Dermis microvascular lymphatic vessel endothelial cell (primary cell): ENCODE measurements around the gene TLR9. TPM values are rescaled to one million over a fixed set of nuclear protein-coding genes. Genes with fewer than 3 reads are reported as not detected.
A peak's percentile ranks its signal among the peaks of the same experiment; 100 is the strongest.
"Not testable (repeated sequence)": the region's sequence is repeated elsewhere in the genome, so short reads cannot be mapped to it uniquely, and the experiment has no call there.

Source experiments
- DNase-seq, 2 donors: peaks; one replicate each; pipeline versions ENCODE4 v3.0.0 to v3.0.0-alpha.2; 2010; ENCODE audit warnings: low read depth in 2 of 2
- total RNA-seq: library from RNA; depleted of rRNA; stranded (reverse); fragments of >200 nt; gene quantifications from 2 replicates; pipeline ENCODE4 v1.2.1, GENCODE V29; 2014

The TLR9 gene
- total RNA-seq, 1 donor from 2014 or later, result not detected

GRCh38 chr3:52195823-52196331 is 29.6 kb downstream of the TLR9 start:
- DNase-seq, result peak; percentile 21 to 40

DNA sequence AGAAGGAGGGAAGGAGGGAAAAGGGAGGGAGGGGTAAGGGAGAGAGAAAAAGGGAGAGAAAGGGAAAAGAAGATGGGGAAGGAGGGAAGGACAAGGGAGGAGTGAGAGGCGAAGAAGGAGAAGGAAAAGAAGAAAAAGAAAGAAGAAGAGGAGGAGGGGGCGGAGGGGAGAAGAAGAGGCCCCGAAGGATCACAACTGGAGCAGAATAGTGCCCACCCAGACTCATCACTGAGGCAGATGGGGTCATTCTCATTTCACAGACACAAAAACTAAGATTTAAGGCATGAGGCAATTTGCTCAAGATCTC is 30.2 kb downstream of the TLR9 start:
- DNase-seq, result no peak

- DNase-seq, result no peak
Measured at GRCh38 chr3:52194485-52195290, 30.8 kb downstream of the TLR9 start.

- DNase-seq, result peak in 1 of 2 donors; percentile 26
Measured at GRCh38 chr3:52193065-52193464, 32.4 kb downstream of the TLR9 start.

- DNase-seq, result no peak
Measured at GRCh38 chr3:52191663-52192062, 33.8 kb downstream of the TLR9 start.

DNA sequence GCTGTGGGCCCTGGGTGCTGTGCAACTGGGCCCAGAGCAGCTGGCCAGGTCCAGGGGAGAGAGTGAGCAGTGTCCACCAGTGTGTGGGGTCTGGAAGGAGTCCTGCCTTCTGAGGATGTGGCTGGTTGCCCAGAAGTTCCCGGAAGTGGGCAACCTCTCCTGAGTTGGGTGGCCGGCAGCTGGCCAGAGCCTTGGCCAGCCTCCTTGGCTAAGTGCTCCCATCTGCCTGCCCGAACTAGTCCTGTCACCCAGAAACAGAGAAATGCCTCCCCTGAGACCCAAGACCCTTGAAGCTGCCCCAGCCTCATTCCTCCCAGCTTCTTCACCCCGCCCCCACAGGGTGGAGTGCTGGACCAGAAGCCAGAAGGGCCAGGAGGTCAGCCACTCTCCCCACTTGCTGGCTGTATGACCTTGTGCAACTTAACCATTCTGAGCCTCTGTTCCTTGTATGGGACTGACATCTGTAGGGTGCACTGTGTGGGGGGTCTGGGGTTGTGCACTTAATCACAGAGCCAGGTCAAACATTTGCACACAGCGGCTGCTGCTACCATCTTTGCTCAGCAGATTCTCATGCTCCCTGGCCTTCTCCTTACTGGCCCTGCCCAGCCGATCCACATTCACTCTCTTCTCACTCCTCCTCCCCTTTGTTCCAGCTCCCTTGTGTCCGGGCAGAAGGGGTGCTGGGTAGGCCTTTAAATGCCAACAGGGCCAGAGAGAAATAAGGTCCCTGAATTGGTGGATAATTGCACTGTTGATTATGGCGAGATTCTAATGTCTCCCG is 35.0 kb downstream of the TLR9 start:
- DNase-seq, result no peak

DNA sequence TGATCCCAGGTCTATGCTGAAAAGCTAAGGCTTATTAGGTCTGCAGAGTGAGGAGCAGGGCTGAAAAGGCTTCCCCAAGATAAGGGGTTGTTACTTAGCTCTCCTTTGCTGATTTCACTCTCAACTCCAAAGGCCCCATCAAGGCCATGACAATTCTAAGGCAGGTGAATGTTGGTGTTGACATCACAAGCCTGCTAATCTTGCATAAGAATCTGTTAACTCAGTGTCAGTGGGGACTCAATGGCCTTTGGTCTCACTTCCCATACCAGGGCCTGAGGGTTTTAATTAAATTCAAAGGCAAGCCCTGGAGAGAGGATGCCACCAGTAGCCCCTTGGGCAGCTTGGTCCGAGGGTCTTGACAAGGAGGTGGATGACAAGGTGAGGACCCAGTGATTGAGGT is 36.9 kb downstream of the TLR9 start:
- no peak for DNase-seq

GRCh38 chr3:52186729-52187128 is 38.7 kb downstream of the TLR9 start:
- no peak for DNase-seq

GRCh38 chr3:52185837-52186236 is 39.6 kb downstream of the TLR9 start:
- DNase-seq, result no peak

DNA sequence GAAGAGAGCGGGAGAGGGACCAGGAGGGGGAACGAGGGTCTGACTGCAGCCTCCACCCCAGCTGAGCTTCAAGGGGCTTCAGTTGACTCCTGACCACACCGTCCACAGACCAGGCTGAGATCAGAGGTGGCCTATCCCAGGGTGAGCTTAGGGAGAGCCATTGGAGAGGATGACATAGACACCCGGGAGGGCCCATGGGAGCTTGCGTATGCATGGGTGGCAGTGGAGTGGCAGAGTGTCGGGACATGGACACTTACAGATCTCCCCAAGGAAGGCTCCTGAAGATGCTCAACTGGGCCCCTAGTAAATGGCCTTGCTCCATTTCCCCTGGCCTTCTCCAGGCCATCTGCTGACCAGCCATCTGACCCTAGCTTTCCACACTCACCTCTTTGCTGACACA is 40.1 kb downstream of the TLR9 start:
- DNase-seq, result no peak

DNA sequence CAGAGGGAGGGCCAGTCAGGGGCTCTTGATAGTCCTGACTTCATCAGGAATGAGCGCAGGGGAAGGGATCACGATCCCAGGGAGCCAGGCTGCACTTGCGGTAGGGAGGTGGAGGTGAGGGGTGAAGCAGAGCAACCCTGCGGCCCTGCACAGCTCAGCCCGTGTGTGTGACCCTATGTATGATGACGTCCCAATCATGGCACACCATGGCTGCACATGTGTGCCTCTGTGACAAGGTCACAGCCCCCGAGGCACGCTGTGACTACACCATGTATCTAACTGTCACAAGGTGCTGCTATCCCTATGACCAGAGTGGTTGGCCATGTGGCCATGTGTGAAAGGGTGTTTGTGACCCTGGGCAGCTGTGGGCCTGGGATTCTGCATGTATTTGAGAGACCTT is 40.8 kb downstream of the TLR9 start:
- DNase-seq, result no peak

GRCh38 chr3:52183786-52184445 is 41.5 kb downstream of the TLR9 start:
- DNase-seq, result no peak

DNA sequence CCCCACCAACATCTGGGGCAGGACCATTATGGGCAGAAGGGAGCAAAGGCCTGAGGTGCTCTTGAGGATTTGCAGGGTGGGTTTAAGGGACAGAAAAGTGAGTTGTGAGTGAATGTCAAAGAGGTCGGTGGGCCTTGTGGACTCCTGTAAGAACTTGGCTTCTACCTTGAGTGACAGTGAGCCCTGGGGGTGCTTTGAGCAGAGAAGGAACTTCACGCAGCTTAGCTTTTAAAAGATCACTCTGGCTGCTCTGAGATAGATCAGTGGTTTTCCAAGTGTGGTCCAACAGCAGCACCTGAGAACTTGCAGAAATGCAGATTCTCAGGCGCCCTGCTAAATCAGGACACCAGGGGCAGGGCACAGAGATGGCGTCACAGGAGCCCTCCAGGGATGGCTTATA is 42.8 kb downstream of the TLR9 start:
- DNase-seq, result no peak

DNA sequence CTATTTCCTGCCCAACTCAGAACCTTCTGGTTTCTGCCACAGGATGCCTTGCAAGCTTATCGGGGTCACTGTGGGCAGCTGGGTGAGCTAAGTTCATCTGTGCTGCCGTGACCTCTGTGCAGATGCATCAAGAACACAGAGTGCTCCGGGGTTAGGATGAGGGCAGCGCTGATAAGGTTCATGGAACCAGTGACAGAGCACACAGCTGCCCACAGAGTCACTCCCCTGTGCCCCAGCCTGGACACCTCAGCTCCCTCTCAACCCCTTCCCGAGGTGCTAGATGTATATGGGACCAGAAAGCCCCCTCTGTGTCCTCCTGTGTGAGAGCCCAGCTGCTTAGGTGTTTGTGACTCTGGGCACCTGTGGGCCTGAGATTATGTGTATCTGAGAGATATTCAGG is 43.2 kb downstream of the TLR9 start:
- no peak for DNase-seq

DNA sequence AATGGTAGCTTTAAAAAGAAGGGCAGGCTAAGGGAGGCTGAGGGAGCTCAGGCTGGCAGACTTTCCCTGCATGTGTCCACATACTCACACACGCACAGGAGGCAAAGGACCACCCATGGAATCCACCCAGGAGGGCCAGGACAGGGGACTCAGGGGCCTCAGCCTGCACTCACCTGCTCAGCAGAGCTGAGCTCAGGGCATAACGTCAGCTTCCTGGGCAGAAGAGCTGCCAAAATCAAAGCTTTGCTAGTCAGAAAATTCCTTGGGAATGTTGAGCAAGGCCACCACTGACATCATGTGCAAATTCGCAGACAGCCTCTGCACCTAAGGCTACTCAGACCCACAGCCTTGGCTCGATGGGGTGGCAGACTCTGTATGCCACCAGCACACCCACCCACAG is 43.9 kb downstream of the TLR9 start:
- DNase-seq, result no peak

DNA sequence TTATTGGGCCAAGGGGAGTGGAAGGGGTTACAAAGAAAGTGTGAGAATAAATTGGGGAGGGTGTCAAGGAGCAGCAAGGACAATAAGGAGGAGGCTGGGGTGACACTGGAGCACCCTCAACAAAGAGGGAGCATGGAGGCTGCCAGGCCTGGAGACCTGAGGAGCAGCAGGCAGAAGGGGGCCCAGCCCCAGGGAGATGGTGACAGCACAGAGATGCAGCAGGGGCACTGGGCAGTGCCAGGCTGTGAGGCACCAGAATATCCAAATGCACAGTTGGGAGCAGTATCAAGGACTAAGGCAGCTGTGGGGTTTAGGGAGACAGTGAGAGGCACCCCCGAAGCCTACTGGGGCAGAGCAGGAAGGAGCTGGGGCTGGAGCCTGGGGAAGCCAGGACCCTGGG is 46.9 kb downstream of the TLR9 start:
- DNase-seq, result no peak

GRCh38 chr3:52178126-52178525 is 47.3 kb downstream of the TLR9 start:
- DNase-seq, result not testable (repeated sequence)

DNA sequence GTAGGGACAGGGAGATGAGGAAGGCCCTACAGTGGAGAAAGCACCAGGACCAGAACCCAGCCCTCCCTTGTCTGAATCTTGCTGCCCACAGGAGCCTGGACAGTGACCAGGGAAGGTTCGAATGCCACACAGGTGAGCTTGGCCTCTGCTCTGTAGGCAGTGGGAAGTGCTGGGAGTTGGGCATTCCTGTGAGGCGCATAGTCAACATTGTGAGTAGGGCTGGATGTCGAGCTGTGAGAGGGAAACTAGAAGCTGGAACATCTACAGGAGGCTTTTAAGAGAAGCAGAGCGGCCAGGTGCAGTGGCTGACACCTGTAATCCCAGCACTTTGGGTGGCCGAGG is 47.8 kb downstream of the TLR9 start:
- no peak for DNase-seq

- DNase-seq, result no peak
Measured at GRCh38 chr3:52176951-52177700, 48.3 kb downstream of the TLR9 start.

- DNase-seq, result no peak
Measured at GRCh38 chr3:52176180-52176752, 49.2 kb downstream of the TLR9 start.

DNA sequence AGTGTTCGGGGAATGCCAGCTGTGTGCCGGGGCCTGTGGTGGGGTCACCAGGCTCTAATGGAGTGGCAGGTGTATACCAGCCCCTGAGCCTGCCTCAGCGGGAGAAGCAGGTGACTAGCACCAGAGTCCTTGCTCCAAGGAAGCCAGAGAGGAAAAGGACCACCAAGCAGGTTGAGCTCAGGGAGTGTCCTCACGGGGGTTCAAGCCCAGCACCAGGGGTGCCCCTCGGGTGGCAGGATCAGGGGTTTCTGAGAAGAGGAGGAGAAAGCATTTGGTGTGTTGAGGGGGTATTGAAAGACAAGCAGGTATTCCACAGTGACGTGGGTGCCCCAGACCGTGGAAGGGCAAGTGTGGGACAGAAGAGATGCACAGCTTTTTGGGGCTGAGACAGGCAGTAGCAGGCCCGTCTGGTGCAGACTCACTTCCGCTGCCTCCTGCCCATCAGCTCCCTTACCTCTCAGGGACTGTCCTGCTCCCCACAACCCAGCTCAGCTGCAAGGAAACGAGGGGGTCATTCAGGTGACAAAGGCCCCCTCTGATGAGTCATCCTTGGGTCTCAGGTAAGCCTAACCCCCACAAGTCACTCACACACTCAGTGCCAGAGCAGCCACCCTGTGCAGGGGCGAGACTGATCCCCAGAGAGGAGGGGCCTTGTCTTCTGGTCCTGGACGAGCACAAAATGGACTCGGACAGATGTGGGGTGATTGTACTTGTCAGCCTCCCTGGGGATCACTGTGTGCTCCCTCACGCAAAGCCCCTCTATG is 49.8 kb downstream of the TLR9 start:
- no peak for DNase-seq
